Measurements from ENCODE around the gene PIBF1.
"Not testable (repeated sequence)": the region's sequence is repeated elsewhere in the genome, so short reads cannot be mapped to it uniquely, and the experiment has no call there.

PIBF1 gene

GRCh38 chr13:72891423-72891822 lies 109.5 kb downstream of the PIBF1 start:
- DNase-seq (ENCODE audit: low read depth) = no peak
- H3K4me3 ChIP-seq (ENCODE audit: low read depth, low read length) = no peak overlapping the region
- TF ChIP-seq CTCF (IDR thresholded peaks at IDR 0.05; ENCODE audit: low read depth, low read length, missing control alignments) = no peak
- in situ Hi-C loops (cut with HindIII; ENCODE audit: low sequenced_read_pairs) = no loop called here

GRCh38 chr13:72896869-72897268 lies 114.9 kb downstream of the PIBF1 start:
- no peak for TF ChIP-seq CTCF (IDR thresholded peaks at IDR 0.05; ENCODE audit: low read depth, low read length, missing control alignments)
- in situ Hi-C loops (cut with HindIII; ENCODE audit: low sequenced_read_pairs) = no loop called here
- H3K4me3 ChIP-seq (ENCODE audit: low read depth, low read length) = no peak overlapping the region
- DNase-seq (ENCODE audit: low read depth) = no peak

GRCh38 chr13:72901546-72901945 lies 119.6 kb downstream of the PIBF1 start:
- in situ Hi-C loops (cut with HindIII; ENCODE audit: low sequenced_read_pairs); DNase-seq (ENCODE audit: low read depth); H3K4me3 ChIP-seq (ENCODE audit: low read depth, low read length): not testable (repeated sequence)

GRCh38 chr13:72908416-72908815 lies 126.5 kb downstream of the PIBF1 start:
- DNase-seq (ENCODE audit: low read depth) = no peak
- TF ChIP-seq CTCF (IDR thresholded peaks at IDR 0.05; ENCODE audit: low read depth, low read length, missing control alignments) = no peak
- no peak overlapping the region for H3K4me3 ChIP-seq (ENCODE audit: low read depth, low read length)
- in situ Hi-C loops (cut with HindIII; ENCODE audit: low sequenced_read_pairs) = no loop called here

- TF ChIP-seq CTCF (IDR thresholded peaks at IDR 0.05; ENCODE audit: low read depth, low read length, missing control alignments) = no peak
- no peak overlapping the region for H3K4me3 ChIP-seq (ENCODE audit: low read depth, low read length)
- in situ Hi-C loops (cut with HindIII; ENCODE audit: low sequenced_read_pairs) = no loop called here
- no peak for DNase-seq (ENCODE audit: low read depth)
These were observed 130.0 kb downstream of the PIBF1 start for GRCh38 chr13:72911981-72912380.

- TF ChIP-seq CTCF (IDR thresholded peaks at IDR 0.05; ENCODE audit: low read depth, low read length, missing control alignments) = no peak
- DNase-seq (ENCODE audit: low read depth) = no peak
- no peak overlapping the region for H3K4me3 ChIP-seq (ENCODE audit: low read depth, low read length)
- in situ Hi-C loops (cut with HindIII; ENCODE audit: low sequenced_read_pairs) = no loop called here
These were observed 138.2 kb downstream of the PIBF1 start for GRCh38 chr13:72920097-72920496.

GRCh38 chr13:72931311-72931710 lies 149.4 kb downstream of the PIBF1 start:
- DNase-seq (ENCODE audit: low read depth) = no peak
- no peak overlapping the region for H3K4me3 ChIP-seq (ENCODE audit: low read depth, low read length)
- in situ Hi-C loops (cut with HindIII; ENCODE audit: low sequenced_read_pairs) = no loop called here

More at GRCh38 chr13:72931311-72931710, 149.4 kb downstream of the PIBF1 start:
- TF ChIP-seq CTCF (IDR thresholded peaks at IDR 0.05; ENCODE audit: low read depth, low read length, missing control alignments) = no peak
